Stimulated activated CD8-positive, alpha-beta memory T cell treated with anti-CD3 and anti-CD28 coated beads, Interleukin-12 subunit alpha, Interleukin-12 subunit beta, amount 100 ng/mL, for 24 hours (primary cell): ENCODE results near the gene SLC23A3.

Source experiments
- DNase-seq: peaks from one replicate; pipeline ENCODE4 v3.0.0-alpha.2; 2020; ENCODE audit errors: extremely low read depth

SLC23A3 gene, protein sequence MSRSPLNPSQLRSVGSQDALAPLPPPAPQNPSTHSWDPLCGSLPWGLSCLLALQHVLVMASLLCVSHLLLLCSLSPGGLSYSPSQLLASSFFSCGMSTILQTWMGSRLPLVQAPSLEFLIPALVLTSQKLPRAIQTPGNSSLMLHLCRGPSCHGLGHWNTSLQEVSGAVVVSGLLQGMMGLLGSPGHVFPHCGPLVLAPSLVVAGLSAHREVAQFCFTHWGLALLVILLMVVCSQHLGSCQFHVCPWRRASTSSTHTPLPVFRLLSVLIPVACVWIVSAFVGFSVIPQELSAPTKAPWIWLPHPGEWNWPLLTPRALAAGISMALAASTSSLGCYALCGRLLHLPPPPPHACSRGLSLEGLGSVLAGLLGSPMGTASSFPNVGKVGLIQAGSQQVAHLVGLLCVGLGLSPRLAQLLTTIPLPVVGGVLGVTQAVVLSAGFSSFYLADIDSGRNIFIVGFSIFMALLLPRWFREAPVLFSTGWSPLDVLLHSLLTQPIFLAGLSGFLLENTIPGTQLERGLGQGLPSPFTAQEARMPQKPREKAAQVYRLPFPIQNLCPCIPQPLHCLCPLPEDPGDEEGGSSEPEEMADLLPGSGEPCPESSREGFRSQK

DNA sequence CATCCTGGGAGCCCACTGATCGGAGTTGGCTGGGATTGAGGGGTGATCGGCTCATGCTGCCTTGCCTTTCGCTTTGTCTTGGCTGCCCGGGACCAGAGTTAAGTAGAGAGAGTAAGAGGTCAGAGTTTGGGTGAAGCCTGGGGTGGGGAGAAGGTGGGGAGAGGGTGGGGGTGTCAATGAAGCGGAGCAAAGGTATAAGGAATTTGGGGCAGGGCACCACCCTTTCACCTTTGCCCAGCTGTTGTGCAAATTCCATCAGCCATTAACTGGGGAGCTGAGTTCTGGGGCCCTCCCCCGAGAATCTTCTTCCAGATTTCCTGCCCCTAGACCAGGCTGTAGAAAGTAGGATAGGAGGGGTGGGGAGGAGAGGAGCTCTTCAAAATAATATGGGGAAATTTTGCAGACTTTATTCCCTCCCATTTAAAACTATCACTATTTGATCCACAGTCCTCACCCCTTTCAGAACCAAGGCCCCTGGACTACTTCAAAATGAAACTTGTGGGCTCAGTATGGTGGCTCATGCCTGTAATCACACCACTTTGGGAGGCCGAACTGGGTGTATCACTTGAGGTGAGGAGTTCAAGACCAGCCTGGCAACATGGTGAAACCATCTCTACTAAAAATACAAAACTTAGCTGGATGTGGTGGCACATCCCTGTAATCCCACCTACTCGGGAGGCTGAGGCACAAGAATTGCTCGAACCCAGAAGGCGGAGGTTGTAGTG is at the start of gene SLC23A3:
Gene SLC23A3, minus strand, starts transcription at position 100 of the 725 bp plus-strand sequence. Its CDS starts 45 bp downstream, at position 55.
- no peak for DNase-seq

DNA sequence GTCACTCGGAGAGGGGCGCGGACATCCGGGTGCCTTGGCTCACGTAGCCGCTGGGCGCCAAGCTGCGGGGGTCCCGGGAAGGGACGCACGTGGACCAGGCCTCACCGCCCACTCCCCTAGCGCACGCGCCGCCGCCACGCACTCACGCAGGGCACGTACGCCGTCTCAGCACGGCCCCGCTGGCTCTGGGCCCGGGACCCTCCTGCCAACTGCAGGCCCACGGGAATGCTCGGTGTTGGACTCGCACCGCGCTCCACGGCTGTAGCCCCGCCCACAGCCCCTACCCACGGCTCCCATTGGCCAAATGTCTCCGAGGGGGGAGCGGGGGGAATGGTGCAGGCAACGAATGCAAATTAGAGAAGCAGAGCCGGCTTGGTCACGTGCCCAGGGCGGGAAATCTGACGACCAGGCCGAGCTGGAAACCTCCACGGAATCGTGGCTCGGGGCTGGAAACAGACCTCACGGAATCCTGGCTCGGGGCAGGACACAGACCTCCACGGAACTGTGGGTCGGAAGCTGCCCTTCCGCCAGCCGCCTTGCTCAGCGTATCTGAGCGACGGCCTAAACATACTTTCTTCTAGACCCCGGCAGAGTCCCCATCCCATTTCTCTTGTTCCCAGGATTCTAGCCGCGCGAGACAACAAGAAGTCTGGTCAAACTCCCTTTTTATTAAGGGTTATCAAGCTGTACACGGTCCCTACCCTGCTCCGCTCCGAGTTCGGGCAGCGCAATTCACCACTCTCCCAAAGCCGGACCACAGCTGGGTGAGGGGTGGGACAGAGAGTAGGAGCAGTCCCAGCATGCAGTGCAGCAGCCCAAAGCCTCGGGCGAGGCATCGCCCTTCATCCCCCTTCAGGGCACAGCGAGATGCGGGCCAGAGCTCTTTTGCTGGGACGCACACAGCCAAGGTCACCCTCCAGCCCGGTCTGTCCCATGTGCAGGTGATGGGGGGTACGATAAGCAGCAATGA is 49.2 kb upstream of the SLC23A3 start, which contains the start of gene ABCB6:
Gene ABCB6, minus strand, starts transcription at position 227 of the 970 bp plus-strand sequence. CDS start 285 bp downstream, outside the sequence.
- DNase-seq = peak; percentile 82

DNA sequence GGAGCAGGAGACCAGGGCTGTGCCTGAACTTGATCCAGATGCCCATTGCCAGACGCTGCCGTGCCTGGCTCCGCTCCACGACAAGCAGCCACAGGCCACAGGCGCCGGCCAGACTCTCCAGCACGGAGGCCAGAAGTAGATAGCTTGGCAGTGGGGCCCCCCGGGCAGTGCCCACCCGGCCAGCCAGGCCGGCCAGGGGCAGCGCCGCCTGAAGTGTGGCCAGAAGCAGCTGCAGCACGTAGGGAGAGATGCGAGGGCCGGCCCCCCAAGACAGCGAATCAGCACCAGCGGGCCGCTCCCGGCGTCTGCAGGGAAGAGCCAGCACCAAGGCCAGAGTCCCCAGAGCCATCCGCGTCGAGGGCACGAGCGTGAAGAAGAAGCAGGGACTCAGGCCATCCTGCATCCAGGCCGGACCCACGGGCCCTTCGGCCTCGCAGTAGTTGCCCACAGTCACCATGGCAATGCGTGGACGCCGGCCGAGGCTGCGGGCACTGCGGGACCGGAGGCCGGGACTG is 48.4 kb upstream of the SLC23A3 start:
- no peak for DNase-seq

DNA sequence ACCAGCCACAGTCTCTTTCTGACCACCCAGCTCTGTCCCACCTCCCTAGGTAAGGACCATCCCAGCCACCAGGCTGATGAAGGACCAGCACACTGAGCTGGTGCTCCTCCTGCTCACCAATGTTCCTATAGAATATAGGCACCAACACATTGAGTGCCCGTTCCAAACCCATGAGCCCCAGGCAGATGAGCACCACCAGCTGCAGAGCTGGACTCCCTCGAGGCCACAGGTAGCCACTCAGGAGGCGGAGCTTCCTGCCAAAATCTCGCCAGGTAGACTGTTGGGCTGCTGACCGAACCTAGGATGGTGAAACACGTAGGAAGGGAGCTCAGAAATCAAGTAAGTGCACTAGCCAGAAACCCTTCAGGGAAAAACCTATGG is 46.7 kb upstream of the SLC23A3 start:
- no peak for DNase-seq

DNA sequence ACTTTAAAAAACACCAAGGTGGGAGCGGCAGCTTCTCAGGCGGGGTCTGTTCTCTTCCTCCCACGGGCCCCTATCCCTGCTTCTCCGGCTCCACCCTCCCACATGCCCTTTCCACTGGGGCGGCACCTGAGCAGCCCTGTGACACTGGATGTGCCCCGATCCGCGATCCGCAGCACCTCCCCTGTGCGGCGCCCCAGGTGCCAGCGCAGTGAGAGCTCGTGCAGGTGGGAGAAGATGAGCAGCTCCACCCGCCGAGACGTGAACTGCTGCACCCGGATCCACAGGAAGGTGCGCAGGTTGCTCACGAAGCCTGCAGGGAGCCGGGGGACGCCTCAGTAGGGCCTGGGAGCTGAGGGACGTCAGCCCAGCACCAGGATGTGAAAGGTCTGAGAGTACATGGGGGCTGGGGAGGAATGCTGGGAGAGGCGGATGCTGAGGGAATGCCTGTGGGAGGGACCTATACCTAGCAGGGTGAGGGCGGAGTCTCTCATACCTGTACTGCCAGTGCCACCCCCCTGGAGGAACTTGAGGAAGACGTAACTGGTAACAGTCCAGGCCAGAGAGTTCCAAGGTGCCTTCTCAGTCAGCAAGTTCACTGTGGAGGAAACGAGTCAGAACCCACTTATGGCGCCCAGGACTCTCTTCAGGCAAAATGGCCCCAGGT is 46.2 kb upstream of the SLC23A3 start:
- no peak for DNase-seq

DNA sequence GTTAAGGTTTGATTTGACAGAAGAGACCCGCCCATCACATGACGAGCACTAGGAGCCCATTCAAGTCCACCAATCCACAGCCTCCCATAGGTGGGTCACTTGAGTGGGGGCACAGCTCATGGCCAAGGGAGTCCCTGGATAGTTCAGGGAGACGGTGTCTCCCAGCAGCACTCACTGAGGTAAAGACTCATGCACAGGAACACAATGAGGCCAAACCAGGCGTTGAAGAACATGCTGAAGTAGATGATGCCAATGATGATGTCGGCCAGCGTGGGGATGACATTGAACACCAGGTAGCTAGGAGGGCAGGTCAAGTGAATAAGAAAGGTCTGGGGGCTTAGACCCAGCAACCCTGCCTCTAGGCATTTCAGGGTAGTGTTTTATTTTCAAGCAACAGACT is 45.0 kb upstream of the SLC23A3 start:
- DNase-seq = no peak

DNA sequence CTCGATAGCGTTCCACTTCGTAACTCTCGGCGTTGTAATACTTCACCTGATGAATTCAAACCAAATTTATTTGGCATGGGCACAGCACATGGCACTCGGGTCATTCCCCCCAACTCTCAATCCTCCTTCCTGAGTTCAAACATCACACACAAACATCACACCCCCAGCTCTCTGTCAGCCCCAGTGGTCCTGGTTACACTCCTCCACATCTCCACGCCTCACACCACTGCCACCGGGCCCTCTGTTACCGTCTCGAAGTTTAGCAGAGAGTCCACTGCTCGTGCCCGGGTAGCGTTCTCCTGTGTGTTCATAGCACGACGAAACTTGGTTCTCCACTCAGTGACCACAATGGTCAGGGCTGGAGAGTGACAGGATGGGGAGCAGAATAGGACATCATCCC is 44.3 kb upstream of the SLC23A3 start:
- DNase-seq = no peak

DNA sequence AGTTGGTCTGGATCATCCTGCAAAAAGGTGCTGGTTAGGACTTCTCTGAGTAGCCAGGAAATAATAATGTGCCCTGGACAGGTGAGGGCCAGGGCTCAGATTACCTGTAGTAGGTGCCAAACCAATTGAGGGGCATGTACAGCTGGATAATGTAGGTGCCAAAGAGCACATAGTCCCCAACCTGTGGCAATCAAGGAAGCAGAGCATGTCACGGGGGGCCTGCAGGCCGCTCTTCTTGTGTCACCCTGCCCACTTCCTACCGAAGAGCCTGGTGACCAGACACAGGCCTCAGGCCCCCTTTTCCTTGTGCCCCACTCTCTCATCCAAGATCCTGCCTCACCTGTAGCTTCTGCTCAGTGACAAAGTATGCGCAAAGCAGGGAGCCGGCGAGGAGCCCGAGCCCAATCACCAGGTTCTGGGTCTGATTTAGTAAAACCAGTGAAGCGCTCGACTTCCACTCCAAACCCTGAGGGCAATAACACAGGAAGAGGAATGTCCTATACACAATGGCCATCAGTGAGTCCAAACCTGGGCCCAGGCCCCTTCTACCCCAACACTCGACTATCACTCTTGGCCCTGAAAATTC is 43.8 kb upstream of the SLC23A3 start:
- no peak for DNase-seq

DNA sequence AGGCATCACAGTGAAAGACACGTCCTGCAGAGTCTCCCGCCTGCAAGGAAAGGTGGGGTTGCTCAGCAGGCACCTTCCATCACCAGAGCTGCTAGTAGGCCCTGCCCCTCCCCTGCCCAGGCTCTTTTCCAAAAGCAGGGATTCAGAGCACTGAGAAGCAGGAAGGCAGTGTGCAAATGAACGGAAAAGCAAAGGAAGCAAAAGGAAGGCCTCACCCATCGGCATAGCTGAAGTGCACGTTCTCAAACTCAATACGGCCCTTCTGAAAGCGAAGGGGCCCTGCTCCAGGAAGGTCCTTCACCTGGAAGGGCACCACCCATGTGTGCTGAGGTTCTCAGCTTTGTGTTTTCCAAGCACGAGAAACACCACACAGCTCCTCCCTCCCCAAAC is 43.2 kb upstream of the SLC23A3 start:
- DNase-seq = no peak

DNA sequence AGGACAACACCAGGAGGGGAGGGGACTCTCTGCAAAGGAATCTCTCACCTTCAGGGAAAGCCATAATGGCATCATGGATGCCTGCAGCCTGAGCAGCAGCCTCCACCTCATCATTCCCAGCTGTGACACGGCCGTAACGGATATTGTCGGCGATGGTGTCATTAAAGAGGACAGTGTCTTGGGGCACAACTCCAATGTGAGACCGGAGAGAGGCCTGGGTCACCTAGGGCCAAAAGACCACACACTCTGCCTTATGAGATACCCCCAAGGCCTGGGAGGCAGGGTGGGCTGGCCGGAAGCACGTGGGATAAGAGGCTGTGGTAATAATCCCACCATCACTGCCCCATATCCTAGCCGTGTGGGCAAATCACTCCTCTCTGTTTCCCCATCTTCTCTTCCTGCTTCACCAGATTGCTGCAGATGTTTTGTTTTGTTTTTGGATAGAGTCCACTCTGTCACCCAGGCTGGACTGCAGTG is 41.1 kb upstream of the SLC23A3 start:
- no peak for DNase-seq

DNA sequence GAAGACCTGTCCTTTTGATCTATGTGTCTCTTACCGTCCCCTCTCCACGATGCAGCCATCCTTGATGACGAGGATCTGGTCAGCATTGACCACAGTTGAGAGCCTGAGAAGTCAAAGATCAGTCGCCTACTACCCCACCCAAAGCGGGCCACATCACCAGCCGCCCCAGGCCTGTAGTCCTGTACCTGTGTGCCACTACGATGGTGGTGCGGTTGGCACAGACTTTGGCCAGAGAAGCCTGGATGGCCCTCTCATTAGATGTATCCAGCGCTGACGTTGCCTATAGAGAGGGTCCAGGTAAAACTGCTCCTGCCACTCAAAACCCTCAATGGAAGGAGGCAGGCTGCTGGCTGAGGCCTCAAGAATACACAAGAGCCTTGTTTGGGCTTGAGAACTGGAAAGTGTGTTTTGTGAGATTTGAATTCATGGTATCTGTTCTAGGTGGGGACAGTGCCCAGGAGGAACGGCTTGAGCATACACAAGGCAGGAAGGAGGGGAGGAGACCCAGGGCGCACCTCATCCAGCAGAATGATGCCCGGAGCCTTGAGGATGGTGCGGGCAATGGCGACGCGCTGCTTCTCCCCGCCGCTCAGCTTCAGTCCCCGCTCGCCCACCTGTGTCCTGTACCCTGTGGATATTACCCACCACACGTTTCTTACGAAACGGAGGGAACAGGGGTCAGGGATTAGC is 40.5 kb upstream of the SLC23A3 start:
- DNase-seq = no peak

DNA sequence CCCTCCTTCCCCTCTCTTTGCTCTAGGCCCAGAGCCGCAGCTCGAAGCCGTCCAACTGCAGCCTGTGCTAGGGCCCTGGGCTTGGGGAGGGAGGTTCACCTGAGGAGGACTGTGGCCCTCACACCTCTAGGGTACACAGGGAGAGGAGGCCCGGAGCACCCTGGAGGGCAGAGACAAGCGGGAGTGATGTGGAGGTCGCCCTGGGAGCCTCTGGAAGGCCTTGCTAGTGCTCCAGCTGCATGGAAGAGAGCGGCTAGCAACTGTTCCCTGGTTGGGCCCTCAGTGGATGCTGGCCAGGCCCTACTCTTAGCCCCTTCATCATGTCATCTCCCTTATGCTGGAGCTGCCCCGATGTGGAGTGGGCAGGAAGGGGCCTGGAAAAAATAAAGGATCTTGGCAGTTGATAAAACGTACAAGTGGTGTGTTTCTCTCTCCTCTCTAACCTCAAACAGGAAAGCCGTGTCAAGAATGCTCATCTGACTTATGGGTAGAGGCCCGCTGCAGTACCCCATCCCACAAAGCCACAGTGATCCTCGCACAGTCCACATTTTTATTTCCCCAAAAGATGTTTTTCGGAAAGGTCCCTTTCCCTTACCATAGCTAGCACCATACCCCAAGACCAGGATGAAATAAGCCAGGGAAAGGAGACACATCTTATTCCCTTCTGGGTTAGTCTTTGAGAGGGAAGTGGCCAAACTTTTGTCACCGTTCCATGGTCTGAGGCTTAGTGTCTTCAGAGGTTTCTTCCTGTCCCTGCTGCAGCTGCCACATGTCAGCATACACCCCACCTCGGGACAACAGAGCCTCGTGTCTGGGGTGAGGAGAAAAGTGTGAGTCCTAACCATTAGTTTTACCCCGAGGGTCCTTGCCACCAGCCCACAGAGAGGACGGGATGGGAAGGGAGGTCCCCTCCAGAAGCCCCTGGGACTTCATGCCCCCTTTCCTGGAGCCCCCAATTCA is 39.7 kb upstream of the SLC23A3 start:
- DNase-seq = no peak

DNA sequence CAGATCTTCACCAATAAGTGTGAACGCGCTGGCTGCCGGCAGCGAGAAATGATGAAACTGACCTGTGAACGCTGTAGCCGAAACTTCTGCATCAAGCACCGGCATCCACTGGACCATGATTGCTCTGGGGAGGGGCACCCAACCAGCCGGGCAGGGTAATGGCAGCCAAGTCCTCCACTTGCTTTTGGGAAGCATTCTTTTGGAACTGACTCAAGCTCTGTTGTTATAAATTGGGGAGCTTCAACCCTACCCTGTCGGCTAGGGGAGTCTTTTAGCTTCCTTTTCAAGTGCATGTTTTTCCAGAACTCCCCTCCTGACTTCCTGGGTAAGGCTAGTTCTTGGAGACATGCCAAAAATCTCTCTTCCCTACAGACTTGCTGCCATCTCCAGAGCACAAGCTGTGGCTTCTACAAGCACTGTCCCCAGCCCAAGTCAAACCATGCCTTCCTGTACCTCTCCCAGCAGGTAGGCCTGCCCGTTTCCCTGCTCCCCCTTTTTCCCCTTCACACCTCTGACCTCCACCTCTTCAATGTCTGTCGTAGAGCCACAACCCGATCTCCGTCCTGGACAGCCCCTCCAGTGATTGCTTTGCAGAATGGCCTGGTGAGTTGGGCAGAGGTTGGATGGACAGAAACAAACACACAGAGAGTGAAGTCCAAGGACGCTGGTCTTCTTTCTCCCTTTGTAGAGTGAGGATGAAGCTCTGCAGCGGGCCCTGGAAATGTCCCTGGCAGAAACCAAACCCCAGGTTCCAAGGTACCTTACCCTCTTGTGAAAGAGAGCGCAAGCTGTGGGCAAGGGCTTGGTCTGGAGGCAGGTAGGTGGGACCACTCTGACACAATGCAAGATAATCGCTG is 38.3 kb upstream of the SLC23A3 start:
- DNase-seq = no peak

DNA sequence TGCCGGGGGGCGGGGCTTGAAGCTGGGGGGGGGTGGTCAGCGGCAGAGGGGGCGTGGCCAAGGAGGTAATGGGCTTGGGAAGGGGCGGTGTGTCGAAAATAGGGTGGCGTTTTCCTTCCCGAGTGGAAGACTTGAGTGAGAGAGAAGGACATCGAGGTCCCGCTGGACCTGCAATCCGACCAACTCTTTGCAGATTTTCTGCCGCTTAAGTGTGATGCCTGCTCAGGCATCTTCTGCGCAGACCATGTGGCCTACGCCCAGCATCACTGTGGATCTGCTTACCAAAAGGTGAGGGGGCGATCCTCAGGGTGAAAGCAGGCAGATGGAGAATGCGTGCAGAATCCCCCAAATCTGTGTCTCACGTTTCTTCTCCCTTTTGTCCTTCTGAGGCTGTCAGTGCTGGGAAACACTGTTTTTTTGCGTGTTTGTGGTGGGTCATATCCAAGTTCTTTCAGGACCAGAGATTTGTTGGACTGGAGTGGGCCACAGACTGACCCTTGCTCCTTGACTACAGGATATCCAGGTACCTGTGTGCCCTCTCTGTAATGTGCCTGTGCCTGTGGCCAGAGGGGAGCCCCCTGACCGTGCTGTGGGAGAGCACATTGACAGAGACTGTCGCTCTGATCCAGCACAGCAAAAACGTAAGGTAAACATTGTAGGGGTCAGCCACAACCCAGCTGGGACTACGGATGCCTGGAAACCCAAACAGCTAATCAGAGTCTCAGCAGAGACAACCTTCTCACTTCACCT is 37.5 kb upstream of the SLC23A3 start:
- no peak for DNase-seq

DNA sequence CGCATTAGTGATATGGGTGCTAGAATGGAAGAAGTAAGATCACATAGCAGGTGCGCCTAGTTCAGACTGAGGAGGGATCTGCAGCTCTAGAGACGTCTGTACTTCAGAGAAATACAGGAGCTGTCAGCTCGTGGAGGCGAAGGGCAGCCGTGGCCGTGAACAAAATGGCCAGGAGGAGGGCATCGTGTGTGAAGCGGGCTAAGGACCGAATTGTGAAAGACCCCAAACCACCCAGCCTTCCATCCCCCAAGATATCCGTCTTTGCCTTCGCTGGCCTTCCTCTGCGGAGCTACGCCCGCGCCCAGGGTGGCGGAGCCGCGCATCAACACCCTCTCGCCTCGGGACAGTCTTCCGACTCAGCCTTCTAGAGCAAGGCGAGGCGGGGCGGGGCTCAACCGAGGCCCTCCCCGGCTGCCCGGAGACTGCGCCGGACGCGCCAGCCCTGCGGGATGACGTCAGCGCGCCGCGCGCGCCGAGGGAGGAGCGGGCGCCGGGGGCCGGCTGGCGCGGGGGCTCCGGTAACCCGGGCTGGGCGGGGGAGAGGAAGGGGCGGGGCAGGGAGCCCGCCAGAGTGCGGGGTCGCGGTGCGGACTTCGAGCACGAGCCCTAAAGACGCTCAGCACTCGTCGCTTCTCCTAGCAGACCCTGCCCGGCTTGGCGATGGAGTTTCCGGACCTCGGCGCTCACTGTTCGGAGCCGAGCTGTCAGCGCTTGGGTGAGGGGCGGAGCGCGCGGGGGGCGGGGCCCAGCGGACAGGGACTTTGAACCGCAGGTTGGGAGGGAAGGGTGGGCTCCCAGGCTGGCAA is 36.7 kb upstream of the SLC23A3 start, which contains the start of gene ZFAND2B:
Gene ZFAND2B, plus strand, starts transcription at position 455 of the 806 bp plus-strand sequence. Its CDS starts 206 bp downstream, at position 661.
- DNase-seq = peak; percentile 88

DNA sequence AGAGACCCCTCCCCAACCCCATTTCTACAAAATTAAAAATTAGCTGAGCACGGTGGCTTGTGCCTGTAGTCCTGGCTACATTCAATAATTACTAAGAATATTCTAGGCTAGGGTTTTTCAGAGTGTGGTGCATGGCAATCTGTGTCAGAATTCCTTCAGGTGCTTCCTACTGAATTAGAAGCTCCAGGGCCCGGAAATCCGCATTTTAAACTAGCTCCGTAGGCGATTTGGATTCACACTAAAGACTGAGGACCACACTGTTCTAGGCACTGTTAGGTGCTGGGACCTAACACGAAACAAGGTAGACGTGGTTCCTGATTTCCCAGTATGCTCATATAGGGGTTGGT is 36.1 kb upstream of the SLC23A3 start:
- DNase-seq = no peak
